ENCODE data around the gene HMCN1.
"Not testable (repeated sequence)": the region's sequence is repeated elsewhere in the genome, so short reads cannot be mapped to it uniquely, and the experiment has no call there.

HMCN1 gene

DNA sequence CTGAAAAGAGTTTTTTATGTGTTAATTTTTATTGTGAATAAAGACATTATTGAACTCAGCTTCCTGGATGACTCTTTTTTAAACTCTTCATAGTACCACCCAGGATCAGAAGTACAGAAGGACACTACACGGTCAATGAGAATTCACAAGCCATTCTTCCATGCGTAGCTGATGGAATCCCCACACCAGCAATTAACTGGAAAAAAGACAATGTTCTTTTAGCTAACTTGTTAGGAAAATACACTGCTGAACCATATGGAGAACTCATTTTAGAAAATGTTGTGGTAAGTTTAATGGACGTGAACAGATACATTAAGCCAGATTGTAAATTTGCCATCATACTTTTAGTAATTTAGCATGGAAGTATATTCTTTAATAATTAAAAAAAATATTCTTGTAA, 391.3 kb downstream of the HMCN1 start:
- DNase-seq (ENCODE audit: insufficient read length, low spot score) (no peak), FAIRE-seq (no peak)

DNA sequence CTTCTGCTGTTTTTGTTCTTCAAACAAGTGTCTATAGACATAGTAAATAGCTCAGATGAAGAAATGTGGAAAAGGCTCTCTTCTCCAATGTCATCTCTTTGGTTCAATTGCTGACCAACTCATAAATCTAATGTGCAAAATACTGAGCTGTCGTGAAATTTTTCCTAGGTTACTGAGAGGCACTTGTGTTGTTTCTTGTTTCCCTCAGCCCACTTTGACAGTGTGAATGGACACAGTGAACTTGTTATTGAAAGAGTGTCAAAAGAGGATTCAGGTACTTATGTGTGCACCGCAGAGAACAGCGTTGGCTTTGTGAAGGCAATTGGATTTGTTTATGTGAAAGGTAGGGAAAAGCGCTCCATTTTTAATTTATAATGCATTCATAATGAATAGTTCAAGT, 395.6 kb downstream of the HMCN1 start:
- FAIRE-seq (no peak), DNase-seq (ENCODE audit: insufficient read length, low spot score) (no peak)

DNA sequence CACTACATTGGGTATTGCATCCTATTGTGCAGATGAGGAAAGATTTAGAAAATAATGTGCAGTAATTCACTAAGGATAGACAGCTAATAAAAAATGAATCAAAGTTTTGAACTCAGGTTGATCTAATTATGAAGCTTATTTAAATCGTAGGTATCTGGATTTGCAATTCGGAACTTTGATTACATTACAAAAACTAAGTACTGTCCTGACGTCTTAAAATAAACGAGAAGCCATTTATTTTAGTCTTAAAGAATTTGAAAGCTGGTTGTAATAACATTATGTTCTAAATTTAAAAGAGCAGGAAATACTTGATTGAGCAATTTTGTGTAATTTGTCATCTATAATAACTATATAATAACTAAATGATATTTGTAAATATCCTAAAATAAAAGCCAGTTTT, 404.9 kb downstream of the HMCN1 start:
- DNase-seq (ENCODE audit: insufficient read length, low spot score) (no peak), FAIRE-seq (no peak)

DNA sequence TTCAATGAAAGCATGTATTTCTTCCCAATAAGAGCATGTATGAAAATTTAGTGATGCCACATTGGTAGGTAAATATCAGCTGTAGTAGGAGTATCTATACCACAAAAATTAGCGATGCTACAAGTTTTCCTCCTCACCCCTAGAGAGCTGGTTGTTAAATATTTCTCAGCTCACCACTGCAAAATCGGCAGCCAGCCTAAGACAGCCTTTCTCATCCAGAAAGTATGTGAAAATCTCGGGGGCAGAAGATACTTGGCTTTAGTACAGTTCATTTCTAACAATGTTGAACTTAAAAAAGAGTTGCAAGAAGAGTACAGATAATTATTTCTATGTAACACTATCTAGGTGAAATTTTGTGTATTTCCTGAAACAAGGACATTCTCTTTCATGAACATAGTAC, 405.5 kb downstream of the HMCN1 start:
- DNase-seq (ENCODE audit: insufficient read length, low spot score) = no peak

GRCh38 chr1:186142159-186142558, 408.0 kb downstream of the HMCN1 start:
- DNase-seq (ENCODE audit: insufficient read length, low spot score) (no peak), FAIRE-seq (no peak)

More for the DNA sequence above, 405.5 kb downstream of the HMCN1 start:
- FAIRE-seq = no peak

DNA sequence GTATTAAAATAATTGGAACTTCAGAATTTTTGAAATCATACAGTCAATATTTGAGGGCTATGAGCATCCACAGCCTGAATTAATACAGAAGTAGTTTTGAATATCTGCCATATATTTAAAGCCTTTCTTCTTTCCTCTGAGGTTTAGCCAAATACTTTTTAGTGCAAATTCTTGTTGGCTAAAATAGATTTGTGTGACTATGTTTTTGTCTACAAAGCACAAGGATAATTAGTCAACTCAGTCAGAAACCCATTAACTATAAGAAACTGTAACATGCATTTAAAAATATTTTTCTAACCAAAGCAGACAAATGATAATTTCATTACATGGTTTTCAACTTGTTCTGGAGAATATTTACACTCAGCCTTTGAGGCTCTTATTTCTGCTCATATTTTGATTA, 408.7 kb downstream of the HMCN1 start:
- no peak for DNase-seq (ENCODE audit: insufficient read length, low spot score)
- no peak for FAIRE-seq

DNA sequence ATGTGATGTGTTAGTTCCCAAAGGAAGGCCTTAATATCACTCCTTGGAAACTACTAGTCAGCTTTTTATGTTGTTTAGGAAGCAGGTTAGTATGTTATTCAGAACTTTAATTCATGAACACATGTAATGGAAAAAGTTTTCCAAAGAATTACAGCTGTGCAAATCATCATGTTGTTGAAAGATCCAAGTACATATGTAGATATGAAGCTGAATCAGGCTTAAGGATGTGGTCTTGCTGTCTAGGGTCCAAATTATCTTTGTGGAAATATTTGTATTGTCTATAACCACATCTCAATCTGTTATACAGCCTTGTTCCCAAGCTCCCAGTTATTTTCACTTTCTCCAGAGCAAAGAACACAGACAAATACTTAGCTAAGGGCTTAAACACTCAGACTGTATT, 409.3 kb downstream of the HMCN1 start:
- DNase-seq (ENCODE audit: insufficient read length, low spot score) = no peak
- FAIRE-seq = no peak

DNA sequence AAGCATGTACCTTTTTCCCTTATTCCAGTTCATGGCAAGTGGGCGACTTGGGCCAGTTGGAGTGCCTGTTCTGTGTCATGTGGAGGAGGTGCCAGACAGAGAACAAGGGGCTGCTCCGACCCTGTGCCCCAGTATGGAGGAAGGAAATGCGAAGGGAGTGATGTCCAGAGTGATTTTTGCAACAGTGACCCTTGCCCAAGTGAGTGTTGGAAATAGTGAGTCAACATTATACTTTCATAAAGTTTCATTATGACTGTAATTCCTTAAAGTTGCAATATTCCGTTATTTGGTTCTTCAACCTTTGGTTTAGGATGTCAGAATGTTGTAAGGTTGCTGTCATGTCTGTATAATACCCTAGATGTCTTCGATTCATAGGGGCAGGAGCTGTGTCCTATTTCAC, 410.3 kb downstream of the HMCN1 start:
- no peak for DNase-seq (ENCODE audit: insufficient read length, low spot score)
- no peak for FAIRE-seq

DNA sequence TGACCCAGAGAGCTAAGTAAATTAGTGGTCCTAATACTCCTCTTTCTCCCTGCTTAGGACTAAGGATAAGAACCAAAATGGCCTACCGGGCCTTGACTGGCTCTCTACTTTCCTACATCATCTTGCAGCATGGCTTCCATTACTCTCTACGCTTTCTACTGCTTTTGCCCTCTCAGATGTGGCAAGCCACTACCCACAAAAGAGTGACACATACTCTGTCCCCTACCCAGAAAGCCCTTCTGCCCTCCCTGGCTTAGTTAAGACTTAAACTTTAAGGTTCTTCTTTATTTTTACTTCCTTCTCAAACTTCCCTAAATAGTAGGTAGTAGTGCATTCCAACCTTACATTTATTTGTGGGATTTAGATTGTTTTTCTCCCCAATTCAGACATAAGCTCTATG, 412.8 kb downstream of the HMCN1 start:
- no peak for DNase-seq (ENCODE audit: insufficient read length, low spot score)
- no peak for FAIRE-seq

DNA sequence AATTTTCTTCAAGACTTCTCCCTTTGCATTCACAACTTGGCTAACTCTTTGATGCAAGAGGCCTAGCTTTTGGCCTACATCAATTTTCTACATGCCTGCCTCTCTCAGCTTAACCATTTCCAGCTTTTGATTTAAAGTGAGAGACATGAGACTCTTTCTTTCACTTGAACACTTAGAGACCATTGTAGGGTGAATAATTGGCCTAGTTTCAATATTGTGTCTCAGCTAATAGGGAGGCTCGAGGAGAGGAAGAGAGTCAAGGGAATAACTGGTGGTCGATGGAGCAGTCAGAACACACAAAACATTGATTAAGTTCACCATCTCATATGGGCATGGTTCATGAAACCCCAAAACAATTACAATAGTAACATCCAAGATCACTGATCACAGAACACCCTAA, 415.4 kb downstream of the HMCN1 start:
- DNase-seq (ENCODE audit: insufficient read length, low spot score) = no peak
- no peak for FAIRE-seq

DNA sequence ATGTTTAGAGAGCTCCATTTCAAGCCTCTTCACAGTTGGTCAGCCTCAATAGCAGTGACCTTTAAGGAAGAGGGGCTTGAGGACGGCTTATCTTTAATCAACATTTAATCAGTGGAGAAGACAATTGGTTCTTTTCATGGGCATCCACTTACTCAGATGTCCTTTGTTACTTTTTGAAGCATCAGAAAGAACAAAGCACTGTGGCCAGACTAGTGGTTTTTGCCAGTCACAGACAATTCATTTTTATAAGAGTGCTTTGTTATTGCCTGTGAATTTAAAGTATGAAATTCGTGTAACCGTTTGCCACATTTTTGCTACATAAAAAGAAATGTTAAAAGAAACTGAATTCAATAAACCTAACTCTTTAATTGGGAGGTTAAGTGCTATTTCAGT, 418.0 kb downstream of the HMCN1 start:
- FAIRE-seq (no peak), DNase-seq (ENCODE audit: insufficient read length, low spot score) (no peak)

DNA sequence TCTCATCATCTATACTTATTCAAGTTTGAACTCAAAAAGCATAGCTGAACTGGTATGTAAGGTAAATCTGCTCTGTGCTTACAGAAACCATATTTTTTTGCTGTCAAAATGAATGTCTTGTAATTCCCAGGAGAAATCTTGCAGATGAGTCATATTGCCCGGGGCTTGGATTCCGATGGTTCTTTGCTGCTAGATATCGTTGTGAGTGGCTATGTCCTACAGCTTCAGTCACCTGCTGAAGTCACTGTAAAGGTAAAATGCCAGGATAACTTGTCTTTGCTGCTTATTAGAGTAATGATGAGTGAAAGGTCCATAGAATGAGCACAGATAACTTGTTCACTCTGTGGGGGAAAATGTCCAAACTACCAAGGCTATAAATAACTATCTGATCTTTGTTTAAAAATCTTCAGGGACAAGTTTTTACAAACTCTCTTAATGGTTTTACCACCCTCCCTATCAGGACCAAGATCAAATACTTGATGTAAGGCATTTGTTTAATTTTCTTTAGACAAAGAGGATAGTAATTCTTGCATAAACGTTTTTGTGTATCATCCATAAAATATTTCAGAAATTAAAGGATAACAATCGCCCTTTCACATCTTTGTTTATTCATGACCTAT, 418.5 kb downstream of the HMCN1 start:
- FAIRE-seq (peak; percentile 71), DNase-seq (ENCODE audit: insufficient read length, low spot score) (peak; percentile 77)

GRCh38 chr1:186154651-186155050, 420.5 kb downstream of the HMCN1 start:
- FAIRE-seq (no peak), DNase-seq (ENCODE audit: insufficient read length, low spot score) (no peak)

GRCh38 chr1:186155594-186155993, 421.4 kb downstream of the HMCN1 start:
- DNase-seq (ENCODE audit: insufficient read length, low spot score) = peak; percentile 36
- FAIRE-seq = peak; percentile 54

- DNase-seq (ENCODE audit: insufficient read length, low spot score); FAIRE-seq: not testable (repeated sequence)
These were observed 428.7 kb downstream of the HMCN1 start for GRCh38 chr1:186162895-186163294.

GRCh38 chr1:186164773-186165172, 430.6 kb downstream of the HMCN1 start:
- DNase-seq (ENCODE audit: insufficient read length, low spot score) (no peak), FAIRE-seq (no peak)

DNA sequence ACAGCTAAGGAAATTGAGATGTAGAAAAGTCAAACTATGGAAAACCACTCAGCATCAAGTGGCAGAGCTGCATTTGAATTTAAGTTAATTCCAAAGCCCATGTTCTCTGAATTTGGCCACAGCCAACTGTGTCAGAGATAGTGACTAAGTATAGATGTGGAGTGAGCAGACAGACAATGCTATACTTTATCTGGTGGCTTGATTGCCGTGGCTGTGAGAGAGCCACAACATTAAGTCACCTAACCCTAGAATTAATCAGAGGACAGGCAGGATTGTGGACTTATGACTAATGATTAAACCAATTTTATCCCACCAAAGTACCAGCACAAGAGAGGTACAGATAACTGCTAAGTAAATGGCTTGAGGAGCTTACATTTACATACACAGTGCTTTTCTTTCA, 431.1 kb downstream of the HMCN1 start:
- FAIRE-seq (no peak), DNase-seq (ENCODE audit: insufficient read length, low spot score) (no peak)

DNA sequence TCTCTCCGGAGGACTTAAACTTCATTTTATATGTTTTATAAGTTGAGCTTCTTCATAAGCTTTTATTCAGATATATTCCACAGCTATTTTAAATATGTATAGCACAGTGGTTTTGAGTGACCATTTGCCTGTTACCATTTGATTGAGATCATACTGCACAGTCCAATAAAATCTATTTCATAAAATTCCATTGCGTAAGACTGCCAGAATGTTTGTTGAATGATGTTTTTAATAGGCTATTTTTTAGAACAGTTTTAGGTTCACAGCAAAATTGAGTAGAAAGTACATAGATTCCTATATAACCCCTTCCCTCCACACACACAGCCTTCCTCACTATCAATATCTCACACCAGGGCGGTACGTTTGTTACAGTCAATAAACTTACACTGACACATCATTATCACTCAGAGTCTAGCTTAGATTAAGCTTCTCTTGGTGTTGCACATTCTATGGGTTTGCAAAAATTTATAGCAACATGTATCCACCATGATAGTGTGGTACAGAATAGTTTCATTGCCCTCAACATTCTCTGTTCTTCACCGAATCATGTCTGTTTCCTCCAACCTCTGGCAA, 433.0 kb downstream of the HMCN1 start:
- no peak for DNase-seq (ENCODE audit: insufficient read length, low spot score)
- no peak for FAIRE-seq

DNA sequence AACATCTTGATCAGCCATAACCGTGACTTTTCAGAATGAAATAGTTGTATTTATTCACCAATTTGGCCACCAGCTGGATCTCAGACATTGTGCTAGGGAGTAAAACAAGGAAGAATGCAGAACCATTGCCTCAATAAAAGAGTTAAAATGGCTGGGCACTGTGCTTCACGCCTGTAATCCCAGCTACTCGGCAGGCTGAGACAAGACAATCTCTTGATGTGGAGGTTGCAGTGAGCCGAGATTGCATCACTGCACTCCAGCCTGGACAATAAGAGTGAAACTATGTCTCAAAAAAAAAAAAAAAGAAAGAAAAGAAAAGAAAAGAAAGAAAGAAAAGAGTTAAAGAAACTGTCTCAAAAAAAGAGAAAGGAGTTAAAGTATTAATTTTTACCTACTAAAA, 441.4 kb downstream of the HMCN1 start:
- DNase-seq (ENCODE audit: insufficient read length, low spot score) = no peak

DNA sequence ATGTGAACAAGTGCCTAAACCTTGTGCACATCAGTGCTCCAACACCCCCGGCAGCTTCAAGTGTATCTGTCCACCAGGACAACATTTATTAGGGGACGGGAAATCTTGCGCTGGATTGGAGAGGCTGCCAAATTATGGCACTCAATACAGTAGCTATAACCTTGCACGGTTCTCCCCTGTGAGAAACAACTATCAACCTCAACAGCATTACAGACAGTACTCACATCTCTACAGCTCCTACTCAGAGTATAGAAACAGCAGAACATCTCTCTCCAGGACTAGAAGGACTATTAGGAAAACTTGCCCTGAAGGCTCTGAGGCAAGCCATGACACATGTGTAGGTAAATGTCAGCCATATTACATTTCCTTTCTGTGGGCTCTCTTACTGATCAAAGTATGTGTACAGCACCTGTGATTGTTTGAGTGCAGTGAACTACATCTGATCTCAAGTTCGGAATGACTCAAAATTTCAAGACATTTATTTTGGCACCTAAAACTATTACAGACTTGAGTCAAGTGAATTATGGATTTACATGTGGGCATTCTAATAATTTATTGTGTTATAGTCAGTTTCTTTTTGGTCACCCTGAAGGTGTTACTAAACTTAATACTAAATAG, 444.3 kb downstream of the HMCN1 start:
- DNase-seq (ENCODE audit: insufficient read length, low spot score) = no peak

More for the DNA sequence above, 441.4 kb downstream of the HMCN1 start:
- no peak for FAIRE-seq

DNA sequence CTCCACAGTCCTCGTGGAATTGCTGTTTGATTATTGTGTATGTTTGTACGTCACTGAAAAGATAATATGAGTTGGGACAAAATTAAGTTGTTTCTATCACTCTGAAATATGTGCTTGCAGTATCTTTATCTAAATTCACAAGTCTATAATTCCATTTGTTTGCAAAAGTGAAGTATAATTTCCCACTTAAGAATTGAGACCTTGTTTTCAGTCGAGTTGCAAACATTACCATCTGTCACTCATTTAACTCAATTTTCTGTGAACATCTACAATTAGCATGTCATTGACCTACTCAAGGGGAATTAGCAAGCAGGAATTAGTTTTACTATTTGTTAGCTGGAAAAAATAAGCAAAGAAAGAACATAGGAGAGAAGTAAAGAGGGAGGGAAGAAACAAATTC, 445.0 kb downstream of the HMCN1 start:
- FAIRE-seq (no peak), DNase-seq (ENCODE audit: insufficient read length, low spot score) (no peak)

More for the DNA sequence above, 444.3 kb downstream of the HMCN1 start:
- no peak for FAIRE-seq

GRCh38 chr1:186183219-186183618, 449.0 kb downstream of the HMCN1 start:
- DNase-seq (ENCODE audit: insufficient read length, low spot score) (peak; percentile 11), FAIRE-seq (no peak)

Measured in HTR-8/SVneo (cell line).